DMS 273 treated with DMSO at 0.1 percent for 48 hours (cell line): ENCODE data around the gene MYPN.
"Not testable (repeated sequence)": the region's sequence is repeated elsewhere in the genome, so short reads cannot be mapped to it uniquely, and the experiment has no call there.

Experiments used
- DNase-seq: peaks from one replicate; lab custom pipeline; 2025; lab: John Stamatoyannopoulos, UW

The MYPN gene

DNA sequence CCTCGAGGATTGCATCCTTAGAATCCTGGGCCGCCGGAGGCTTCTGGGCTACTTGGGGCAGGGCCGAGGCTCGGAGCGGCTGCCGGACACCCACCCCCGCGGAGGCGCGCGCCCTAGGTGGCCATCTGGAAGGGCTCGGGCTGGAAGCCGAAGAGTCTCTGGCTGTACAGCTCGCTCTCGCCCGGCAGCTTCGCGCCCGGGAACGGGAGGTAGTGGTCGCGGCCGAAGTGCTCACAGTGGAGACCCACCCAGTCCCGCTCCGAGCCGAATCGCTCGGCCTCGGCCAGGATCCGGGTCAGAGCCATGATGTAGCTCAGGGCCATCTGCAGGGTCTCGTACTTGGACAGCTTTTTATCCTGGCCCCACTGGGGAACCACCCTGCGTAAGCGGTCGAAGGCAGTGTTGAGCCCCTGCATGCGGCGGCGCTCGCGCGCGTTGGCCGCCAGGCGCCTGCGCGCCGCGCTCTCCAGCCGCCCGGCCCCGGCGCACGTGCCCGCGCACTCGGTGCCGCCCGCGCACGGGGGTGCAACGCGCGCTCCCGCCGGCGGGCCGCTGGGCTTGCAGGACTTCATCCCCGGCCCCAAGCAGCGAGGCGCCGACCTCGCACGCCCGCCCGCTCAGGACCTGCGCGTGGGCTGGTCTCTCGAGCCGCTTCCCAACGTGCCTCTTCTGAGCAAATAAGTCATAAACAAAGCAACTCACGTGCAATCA, 122.0 kb downstream of the MYPN start:
- DNase-seq: peak; percentile 24

DNA sequence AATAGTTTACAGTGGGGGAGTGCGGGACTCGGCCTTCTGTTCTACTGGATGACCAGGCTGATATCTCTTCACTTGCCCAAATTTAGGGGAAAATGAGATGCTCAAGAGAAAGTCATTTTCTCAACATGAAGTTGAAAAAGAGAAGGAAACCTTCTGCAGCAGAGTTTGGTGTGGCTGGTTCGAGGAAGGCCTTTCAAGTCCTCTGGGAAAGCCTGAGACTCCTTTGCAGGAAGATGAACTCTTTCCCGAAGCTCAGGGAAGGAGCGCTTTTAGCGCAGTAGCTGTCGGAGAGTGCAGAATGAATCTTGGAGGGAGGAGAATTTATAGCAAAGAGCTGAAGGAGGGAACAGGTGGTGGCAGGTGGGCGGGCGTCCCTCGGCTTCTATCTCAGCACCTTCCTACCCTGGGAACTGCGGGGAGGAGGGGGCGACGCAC, 122.5 kb downstream of the MYPN start, which contains the start of gene ATOH7:
Gene ATOH7, minus strand, starts transcription at position 297 of the 435 bp plus-strand sequence. CDS start 436 bp downstream, outside the sequence.
- peak; percentile 19 for DNase-seq

DNA sequence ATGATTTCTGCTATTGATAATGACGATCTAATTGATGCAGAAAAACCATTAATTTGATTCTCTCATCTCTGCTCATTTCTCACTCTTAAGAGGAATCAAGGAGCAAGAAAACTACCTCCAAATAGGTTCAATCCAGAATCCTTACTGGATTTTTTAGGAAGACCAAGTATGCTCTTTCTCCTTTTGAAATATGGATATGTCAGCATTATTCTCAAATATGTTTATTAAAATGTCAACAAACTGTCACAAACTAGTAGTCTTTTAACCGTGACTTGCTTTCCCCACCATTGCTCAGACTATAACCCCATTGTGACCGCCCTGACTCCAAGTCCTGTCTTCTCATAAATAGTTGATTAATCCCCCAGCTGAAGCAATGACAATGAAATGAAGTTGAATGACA, 123.8 kb downstream of the MYPN start:
- DNase-seq: no peak

DNA sequence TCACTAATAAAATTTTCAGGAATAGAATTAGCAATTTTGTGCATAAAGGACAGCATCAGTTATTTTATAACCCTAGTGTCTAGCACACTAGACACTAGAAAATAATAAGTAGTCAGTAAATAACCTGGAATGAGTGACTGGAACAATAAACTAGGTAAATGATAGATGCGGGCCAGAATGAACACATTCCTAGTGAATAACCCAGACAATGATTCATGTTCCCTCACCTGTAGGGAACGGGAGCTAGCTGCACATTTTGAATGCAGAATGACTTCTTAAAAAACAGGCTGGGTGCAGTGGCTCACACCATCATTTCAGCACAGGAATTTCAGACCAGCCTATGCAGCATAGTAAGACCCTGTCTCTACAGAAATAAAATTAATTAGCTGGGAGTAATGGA, 125.8 kb downstream of the MYPN start:
- DNase-seq: no peak

DNA sequence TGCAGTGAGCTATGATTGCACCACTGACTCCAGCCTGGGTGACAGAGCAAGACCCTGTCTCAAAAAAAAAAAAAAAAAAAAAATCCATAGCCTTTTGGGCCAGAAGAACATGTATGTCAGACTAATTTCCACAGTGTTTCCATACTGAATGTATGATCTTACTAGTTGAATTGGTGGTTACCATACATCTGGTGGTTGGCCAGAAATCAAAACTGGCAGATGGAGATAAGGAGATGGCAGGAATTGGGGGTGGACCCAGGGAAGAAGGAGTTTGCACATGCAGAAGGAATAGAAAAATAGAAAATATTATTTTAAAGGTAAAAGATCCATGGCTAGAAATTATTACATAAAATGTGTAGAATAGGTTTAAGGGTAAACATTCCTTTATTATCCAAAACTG, 126.3 kb downstream of the MYPN start:
- peak; percentile 67 for DNase-seq

DNA sequence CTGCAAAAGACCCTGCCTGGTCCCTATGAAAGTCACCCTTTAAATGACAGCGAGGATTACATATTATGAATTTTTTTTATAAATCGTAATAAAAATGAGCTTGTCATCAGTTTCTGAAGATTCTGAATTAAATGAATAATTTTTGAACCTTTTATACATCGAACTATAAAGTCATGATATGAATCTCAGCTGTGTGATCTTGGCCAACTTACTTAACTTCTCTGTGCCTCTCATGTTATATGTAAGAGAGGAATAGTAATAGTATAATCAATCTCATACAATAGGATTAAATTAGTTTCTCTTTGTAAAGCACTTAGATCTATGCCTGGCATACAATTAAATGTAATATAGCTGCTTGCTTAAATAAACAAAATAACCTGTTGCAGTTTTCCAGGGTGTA, 127.9 kb downstream of the MYPN start:
- DNase-seq: no peak

DNA sequence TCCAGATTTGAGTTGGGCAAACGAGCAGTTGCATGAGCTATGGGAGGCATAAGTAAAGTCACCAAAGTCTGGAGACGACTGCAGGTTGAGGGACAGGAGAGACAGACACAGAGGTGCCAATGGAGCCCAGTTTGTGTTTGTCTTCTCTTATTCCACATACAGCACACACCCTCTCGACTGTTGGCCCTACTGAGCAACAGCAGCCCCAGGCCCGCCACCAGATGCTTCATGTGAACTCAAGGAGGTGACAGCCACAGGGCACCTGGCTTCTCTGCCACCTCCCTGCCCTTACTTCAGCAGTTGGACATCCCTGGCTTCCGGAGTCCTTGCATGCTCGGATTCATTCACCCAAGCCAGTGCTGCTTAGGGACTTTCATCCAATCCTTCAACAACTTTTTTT, 129.1 kb downstream of the MYPN start:
- no peak for DNase-seq

DNA sequence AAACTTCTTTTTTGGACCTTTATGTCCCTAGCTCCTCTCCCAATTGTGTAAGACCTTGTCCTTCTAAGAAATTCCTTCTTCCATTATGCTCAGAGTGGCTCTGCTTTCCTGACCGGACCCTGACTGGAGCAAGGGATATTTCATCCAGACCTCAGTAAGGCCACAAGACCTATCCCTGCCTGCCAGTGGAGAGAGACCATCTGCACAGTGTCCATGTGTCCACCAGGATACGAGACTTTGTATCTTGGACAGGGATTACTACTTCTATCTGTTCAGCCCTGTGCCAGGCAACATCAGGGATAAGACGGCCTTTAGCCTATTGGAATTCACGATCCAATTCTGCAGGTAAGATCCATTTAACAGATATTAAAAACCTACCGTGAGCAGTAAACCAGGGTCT, 129.8 kb downstream of the MYPN start:
- DNase-seq: no peak

DNA sequence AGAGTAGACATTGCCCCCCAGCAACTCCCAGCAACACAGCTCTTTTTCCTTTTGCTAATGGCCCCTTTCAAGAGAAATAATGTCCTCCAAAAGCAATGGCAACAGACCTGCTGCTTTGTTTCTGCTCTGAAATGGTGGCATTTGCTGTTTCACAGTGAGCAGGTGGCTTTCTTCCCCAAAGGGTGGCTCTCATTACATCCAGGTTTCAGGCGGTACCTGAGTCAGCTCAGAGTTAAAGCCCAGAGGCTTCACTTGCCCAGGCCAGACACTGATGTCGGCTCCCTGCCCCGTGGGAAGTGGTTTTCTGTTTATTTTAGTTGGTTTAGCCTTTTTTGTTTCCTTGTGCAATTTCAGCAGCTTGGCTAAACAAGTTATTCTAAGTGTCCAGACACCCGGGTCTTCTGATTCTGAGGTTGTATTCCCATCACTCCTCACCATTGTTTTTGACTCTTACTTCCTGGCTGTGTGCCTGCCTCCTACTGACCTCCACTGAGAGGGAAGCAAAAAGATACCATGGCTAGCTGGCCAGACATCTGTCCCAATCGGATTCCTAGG, 130.4 kb downstream of the MYPN start:
- no peak for DNase-seq

DNA sequence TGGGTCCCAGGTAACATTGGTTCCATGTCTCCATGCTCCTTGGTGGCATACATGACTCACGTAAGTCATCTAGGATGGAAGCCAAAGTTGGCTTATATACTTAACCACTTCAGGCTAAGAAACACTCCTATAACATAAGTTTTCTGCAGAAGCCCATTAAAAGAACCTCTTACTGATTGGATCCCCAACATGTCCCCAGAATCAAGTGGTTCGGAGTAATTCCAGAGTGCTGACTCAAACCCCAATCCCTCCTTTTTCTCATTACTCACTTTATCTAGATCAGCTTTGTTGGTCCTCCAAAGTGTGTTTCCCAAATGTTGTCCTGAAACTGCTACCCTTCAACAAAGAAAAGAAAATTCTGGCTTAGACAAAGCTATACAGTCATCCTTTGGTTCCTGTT, 132.8 kb downstream of the MYPN start:
- DNase-seq: no peak

DNA sequence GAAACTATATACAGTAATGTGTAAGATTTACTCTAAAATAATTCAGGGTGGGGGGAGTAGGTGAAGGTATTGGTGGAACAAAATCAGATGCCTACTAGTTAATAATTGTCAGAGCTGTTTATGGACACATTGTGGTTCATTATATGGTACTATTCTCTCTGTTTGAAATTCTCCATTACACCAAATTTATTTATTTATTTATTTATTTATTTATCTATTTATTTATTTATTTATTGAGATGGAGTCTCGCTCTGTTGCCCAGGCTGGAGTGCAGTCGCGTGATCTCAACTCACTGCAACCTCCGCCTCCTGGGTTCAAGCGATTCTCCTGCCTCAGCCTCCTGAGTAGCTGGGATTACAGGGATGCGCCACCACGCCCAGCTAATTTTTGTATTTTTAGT, 137.1 kb downstream of the MYPN start:
- DNase-seq: not testable (repeated sequence)

DNA sequence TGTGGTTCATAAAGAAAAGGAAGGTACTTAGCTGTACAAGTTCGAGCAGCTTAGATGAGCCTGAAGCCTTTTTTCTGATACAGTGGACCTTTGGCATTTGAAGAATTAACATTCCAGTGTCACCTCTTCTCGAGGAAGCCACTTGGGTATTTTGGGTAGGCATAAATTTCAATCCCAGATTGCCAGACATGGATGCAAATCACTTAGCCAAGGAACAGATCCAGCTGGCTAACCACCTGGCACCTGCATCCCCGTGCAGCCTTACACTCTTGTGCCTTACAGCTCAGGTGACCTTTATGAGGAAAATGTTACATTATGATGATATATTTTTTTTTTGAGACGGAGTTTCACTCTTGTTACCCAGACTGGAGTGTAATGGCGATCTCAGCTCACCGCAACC, 138.6 kb downstream of the MYPN start:
- DNase-seq: no peak

DNA sequence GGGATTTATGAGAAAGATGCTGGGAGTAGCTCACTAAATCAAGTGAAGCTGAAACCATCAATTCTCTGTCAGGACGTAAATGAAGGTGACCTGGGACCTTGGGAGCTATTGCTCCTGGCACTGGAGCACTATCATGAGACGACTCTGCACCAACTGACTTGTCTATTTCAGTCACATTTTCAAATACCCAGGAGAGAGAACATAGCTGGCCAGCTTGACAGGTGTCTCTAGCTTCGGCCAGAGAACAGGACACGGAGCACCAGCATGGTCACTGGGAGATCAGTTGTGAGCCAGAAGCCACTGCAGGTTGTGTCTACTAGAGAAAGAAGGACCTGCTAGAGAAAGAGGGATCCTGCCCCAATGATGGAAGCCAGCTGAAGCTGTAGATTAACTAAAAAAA, 140.0 kb downstream of the MYPN start:
- no peak for DNase-seq

DNA sequence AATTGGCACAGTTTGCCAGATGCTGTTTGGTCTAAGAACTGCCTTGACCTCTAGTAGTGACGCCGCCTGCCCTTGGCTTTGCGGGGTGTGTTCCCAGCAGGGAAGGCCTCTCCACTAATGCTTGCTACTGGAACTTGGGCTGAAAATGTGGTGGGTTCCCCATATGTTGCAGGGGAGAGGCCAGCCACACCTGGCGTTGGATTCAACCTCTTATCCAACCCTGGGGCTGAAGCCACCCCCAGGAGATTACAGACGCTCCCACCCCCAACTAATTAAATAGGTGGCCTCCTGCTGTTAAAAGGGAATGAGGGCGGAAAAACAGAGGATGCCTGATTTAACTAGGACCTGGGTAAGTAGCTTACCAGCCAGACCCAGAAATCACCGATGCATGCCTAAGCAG, 141.9 kb downstream of the MYPN start:
- peak; percentile 43 for DNase-seq

DNA sequence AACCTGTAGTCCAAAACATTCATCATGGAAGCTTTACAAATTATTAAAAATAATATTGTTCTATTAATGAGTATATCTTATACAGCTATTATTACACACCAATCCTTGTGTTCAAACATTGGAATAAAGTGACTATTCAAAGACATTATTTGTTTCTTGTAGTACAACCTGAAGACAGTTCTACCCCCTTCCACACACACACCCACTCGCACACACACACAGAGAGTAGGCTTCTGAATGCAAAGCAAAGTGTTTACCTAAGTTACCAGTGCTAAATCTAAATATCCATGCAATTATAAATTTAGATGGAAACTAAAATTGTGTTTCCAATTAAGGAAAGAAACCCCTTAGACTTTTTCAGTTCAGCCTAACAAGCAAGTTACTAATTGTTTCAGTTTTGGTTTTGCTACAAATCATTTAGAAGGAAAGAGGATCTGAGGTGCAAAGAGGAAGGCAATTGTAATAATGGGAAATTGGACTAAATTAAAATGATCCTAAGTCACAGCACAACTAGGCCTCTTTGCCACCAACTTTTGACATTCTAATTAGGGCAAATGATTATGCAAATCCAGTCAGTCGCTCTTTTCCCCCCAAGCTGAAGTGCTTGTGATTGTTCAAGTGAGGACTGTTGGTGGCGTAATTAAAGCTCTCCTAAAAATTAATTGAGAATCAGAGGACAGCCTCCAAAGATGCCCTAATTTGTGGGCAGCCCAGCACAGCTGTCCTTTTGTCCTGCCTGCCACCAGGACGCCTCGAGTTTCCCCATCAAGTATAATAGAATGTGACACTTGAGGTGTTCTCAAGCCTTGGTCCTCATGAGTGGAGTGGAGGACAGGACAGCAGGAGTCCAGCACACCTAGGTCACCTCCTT, 142.6 kb downstream of the MYPN start:
- DNase-seq: no peak

DNA sequence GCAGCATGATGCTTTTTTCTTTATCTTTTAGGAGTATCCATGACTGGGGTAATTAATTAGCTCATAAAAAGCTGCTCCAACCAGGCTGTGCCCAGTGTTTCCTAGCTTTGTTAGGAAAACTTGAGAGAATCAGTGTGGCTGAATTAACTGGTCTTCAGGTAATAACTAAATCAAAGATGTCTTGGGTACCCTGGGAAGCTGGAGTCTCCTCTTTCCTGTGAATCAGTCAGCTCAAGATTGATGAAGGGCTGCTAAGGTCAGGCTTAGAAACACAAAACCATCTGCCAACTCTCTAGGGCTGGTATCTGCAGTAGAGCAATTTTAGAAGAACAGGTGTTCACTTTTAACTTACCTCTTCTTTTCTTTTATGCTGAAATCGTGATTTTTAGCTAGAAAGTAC, 144.1 kb downstream of the MYPN start:
- no peak for DNase-seq

DNA sequence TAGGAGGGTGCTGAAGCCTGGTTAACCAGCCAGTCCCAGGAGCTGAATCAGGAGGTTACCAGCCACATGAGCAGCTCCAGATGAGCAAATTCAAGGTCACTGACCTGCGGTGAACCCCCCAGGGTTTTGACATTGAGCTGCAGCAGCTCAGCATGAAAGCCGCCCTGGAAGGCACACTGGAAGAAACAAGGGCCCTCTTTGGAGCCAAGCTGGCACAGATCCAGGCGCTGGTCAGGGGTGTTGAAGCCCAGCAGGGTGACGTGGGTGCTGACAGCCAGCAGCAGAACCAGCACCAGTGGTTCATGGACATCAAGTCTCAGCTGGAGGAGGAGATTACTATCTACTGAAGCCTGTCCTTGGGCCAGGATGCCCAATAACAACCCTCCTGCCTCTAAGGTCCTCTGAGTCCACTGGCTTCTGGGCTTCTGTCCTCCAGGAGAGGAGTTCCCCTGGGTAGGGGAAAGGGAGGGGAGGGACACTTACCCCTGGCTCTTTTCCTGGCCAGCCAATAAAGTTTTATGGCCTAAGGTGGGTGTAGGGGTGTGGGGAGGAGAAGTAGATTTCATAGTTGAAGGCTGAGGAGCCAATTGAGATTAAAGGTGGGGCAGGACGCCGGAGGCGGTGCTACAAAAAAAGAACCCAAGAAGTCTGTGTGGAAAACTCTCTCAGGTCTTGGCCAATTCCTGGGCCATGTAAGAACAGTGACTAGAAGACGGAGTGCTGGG, 152.0 kb downstream of the MYPN start:
- no peak for DNase-seq
